A549 (cell line): ENCODE results near the gene SDHAF1.

Experiments used
- CBX8 ChIP-seq: fragments of 200-600 bp; sonication (generic); IDR thresholded peaks from 2 replicates; pipeline ENCODE4 v1.6.1; 2016
- CEBPB ChIP-seq, 2 experiments: fragments of >200 bp in 1 of 2; sonication (Bioruptor Twin) in 1 of 2; formaldehyde crosslinking in 1 of 2; IDR thresholded peaks; 2 replicates each; pipeline ENCODE4 v1.6.1; 2012 to 2016
- CTCF ChIP-seq: fragments of >200 bp; sonication (Bioruptor Twin); formaldehyde crosslinking; IDR thresholded peaks from 3 replicates; pipeline ENCODE4 v1.5.1; 2016
- EHF ChIP-seq: fragments of 250-450 bp; sonication (Bioruptor Pico); IDR thresholded peaks from 2 replicates; pipeline ENCODE4 v1.5.0; 2020; ENCODE audit warnings: mild to moderate bottlenecking
- ELK1 ChIP-seq: fragments of 150-350 bp; IDR thresholded peaks from 2 replicates; pipeline ENCODE4 v1.6.1; 2014; ENCODE audit warnings: low read depth, mild to moderate bottlenecking, low read length
- GATA3 ChIP-seq: IDR thresholded peaks from 2 replicates; pipeline ENCODE4 v1.6.1; 2012; ENCODE audit warnings: borderline replicate concordance
- HMGXB4 ChIP-seq: fragments of 250-450 bp; sonication (Bioruptor Pico); IDR thresholded peaks from 2 replicates; pipeline ENCODE4 v1.5.0; 2021; ENCODE audit warnings: mild to moderate bottlenecking, moderate library complexity, borderline replicate concordance
- JUNB ChIP-seq: fragments of >200 bp; sonication (Bioruptor Twin); formaldehyde crosslinking; IDR thresholded peaks from 2 replicates; pipeline ENCODE4 v1.6.1; 2016
- MAX ChIP-seq: IDR thresholded peaks from 2 replicates; pipeline ENCODE4 v1.6.1; 2012
- MYC ChIP-seq: IDR thresholded peaks from 2 replicates; pipeline ENCODE4 v1.6.1; 2012; ENCODE audit warnings: mild to moderate bottlenecking, inconsistent platforms, low read length, improper control_type of control experiment, borderline replicate concordance
- PHF8 ChIP-seq: fragments of 200-600 bp; sonication (generic); IDR thresholded peaks from 2 replicates; pipeline ENCODE4 v1.6.1; 2016; ENCODE audit warnings: low read depth, mild to moderate bottlenecking, antibody characterized with exemption, moderate library complexity, borderline replicate concordance
- POLR2A ChIP-seq: IDR thresholded peaks from 2 replicates; pipeline ENCODE4 v1.6.1; 2012; ENCODE audit warnings: mild to moderate bottlenecking, low read length
- USF2 ChIP-seq: fragments of 450-650 bp; IDR thresholded peaks from 2 replicates; pipeline ENCODE4 v1.6.1; 2014; ENCODE audit warnings: antibody characterized with exemption

GRCh38 chr19:35963514-35963913 is 31.5 kb upstream of the SDHAF1 start:
- TF ChIP-seq JUNB, result no peak
- no peak for TF ChIP-seq POLR2A
- no peak for TF ChIP-seq USF2
- TF ChIP-seq MYC, result no peak
- TF ChIP-seq MAX, result no peak
- TF ChIP-seq GATA3, result no peak
- TF ChIP-seq CEBPB (IDR thresholded peaks at IDR 0.05), result no peak
- no peak for TF ChIP-seq CTCF
- no peak for TF ChIP-seq PHF8
- TF ChIP-seq EHF (CRISPR knock-in tag), result no peak
- TF ChIP-seq ELK1, result no peak
- TF ChIP-seq CBX8, result no peak
- TF ChIP-seq HMGXB4 (CRISPR knock-in tag), result no peak
